GM19023 (cell line): ENCODE results near the gene LCNL1.

Experiments
- ATAC-seq: cut with Tn5 transposase; IDR thresholded peaks from one replicate; pipeline ENCODE4 v1.9.1; 2021; ENCODE audit warnings: mild to moderate bottlenecking, moderate library complexity; ENCODE audit not compliant: unreplicated experiment

LCNL1 gene

GRCh38 chr9:136946228-136947027, 36.4 kb upstream of the LCNL1 start:
- no peak for ATAC-seq

GRCh38 chr9:136947028-136947891, 35.5 kb upstream of the LCNL1 start:
- ATAC-seq: no peak

GRCh38 chr9:136947955-136948510, 34.8 kb upstream of the LCNL1 start:
- ATAC-seq: no peak

- no peak for ATAC-seq
These were observed 33.5 kb upstream of the LCNL1 start for GRCh38 chr9:136949239-136949816.

GRCh38 chr9:136949817-136950655, 32.8 kb upstream of the LCNL1 start:
- peak; percentile 89 for ATAC-seq

- no peak for ATAC-seq
These were observed 32.0 kb upstream of the LCNL1 start for GRCh38 chr9:136950656-136951276.

GRCh38 chr9:136951541-136952320, 31.1 kb upstream of the LCNL1 start, which contains the start of gene LCN12:
Gene LCN12, plus strand, starts transcription at chr9:136952273. Its CDS starts 55 bp downstream, at chr9:136952328.
- ATAC-seq: no peak

GRCh38 chr9:136952321-136952850, 30.4 kb upstream of the LCNL1 start:
- ATAC-seq: no peak

GRCh38 chr9:136952876-136953770, 29.7 kb upstream of the LCNL1 start:
- ATAC-seq: no peak

GRCh38 chr9:136953771-136954269, 29.0 kb upstream of the LCNL1 start:
- no peak for ATAC-seq

GRCh38 chr9:136954270-136955083, 28.3 kb upstream of the LCNL1 start:
- no peak for ATAC-seq

- no peak for ATAC-seq
These were observed 27.4 kb upstream of the LCNL1 start for GRCh38 chr9:136955202-136955942.

- ATAC-seq: no peak
These were observed 26.9 kb upstream of the LCNL1 start for GRCh38 chr9:136955943-136956335.

GRCh38 chr9:136956604-136957003, 26.2 kb upstream of the LCNL1 start:
- no peak for ATAC-seq

GRCh38 chr9:136957461-136957860, 25.3 kb upstream of the LCNL1 start:
- no peak for ATAC-seq

- no peak for ATAC-seq
These were observed 24.9 kb upstream of the LCNL1 start for GRCh38 chr9:136957901-136958300.
